ENCODE data around the gene FCHO1. TPM values are rescaled to one million over a fixed set of nuclear protein-coding genes. Genes with fewer than 3 reads are reported as not detected.
A peak's percentile ranks its signal among the peaks of the same experiment; 100 is the strongest.
"Not testable (repeated sequence)": the region's sequence is repeated elsewhere in the genome, so short reads cannot be mapped to it uniquely, and the experiment has no call there.

FCHO1 gene
- total and polyA plus RNA-seq, 4 experiments from 2014 or later = 6.5 to 113 (median 64.7) TPM

GRCh38 chr19:17778251-17778967 is 27.1 kb downstream of the FCHO1 start:
- DNase-seq = no peak
- Histone ChIP-seq H3K27me3 (ENCODE audit: insufficient read depth, low read length) (no peaks in the 10 kb centered on the region), H3K9me3 (ENCODE audit: control insufficient read depth in 1 of 2, low read length in 2 of 2) (no peaks in the 10 kb centered on the region), H3K27ac (ENCODE audit: low read depth, low read length) (no peak overlapping the region), H3K4me3 (ENCODE audit: low read length in 2 of 2) (no peak overlapping the region), H3K36me3 (ENCODE audit: insufficient read depth, low read length) (peaks cover 24% of the 10 kb centered on the region), H3K4me1 (ENCODE audit: insufficient read depth, low read length) (no peaks in the 10 kb centered on the region)
- no peak overlapping the region for H3K4me3 Mint-ChIP-seq
- no peak overlapping the region for H3K27ac Mint-ChIP-seq
- H3K27me3 Mint-ChIP-seq = no peaks in the 10 kb centered on the region
- POLR2A ChIA-PET (ENCODE audit: partially characterized antibody) = no interaction called here
- H3K36me3 Mint-ChIP-seq = peaks cover 27 to 50% of the 10 kb centered on the region in 2 donors
- CTCF ChIA-PET (ENCODE audit: partially characterized antibody) = interaction anchor here (1.9 kb wide), 1 partner anchor 77 kb away, joined by 7 read pairs; no protein-coding TSS in a partner anchor
- peaks cover 3 to 11% (median 6%) of the 10 kb centered on the region in 4 donors for H3K4me1 Mint-ChIP-seq
- intact Hi-C loops (cut with micrococcal nuclease) = no loop called here
- no peaks in the 10 kb centered on the region for H3K9me3 Mint-ChIP-seq

- CTCF ChIA-PET (ENCODE audit: partially characterized antibody) = interaction anchor here (1.0 to 1.9 kb wide), 2 partner anchors 75 to 76 kb away, joined by 3 to 7 read pairs; no protein-coding TSS in a partner anchor
- Mint-ChIP-seq H3K4me1 (peaks cover 6 to 14% (median 10%) of the 10 kb centered on the region in 4 donors), H3K9me3 (no peaks in the 10 kb centered on the region), H3K27me3 (no peaks in the 10 kb centered on the region), H3K4me3 (no peak overlapping the region), H3K27ac (peak overlapping the region in 2 of 7 donors; percentile 56 to 76), H3K36me3 (peaks cover 30 to 49% of the 10 kb centered on the region in 2 donors)
- POLR2A ChIA-PET (ENCODE audit: partially characterized antibody) = no interaction called here
- Histone ChIP-seq H3K9me3 (ENCODE audit: control insufficient read depth in 1 of 2, low read length in 2 of 2) (no peaks in the 10 kb centered on the region), H3K27me3 (ENCODE audit: insufficient read depth, low read length) (no peaks in the 10 kb centered on the region), H3K4me1 (ENCODE audit: insufficient read depth, low read length) (peaks cover 4% of the 10 kb centered on the region), H3K27ac (ENCODE audit: low read depth, low read length) (no peak overlapping the region), H3K36me3 (ENCODE audit: insufficient read depth, low read length) (peaks cover 28% of the 10 kb centered on the region), H3K4me3 (ENCODE audit: low read length in 2 of 2) (no peak overlapping the region)
- intact Hi-C loops (cut with micrococcal nuclease) = no loop called here
- DNase-seq = no peak
Observed at GRCh38 chr19:17778968-17779929, 28.0 kb downstream of the FCHO1 start.

- DNase-seq = no peak
- no peak overlapping the region for H3K4me3 Mint-ChIP-seq
- Histone ChIP-seq H3K27me3 (ENCODE audit: insufficient read depth, low read length) (no peaks in the 10 kb centered on the region), H3K9me3 (ENCODE audit: control insufficient read depth in 1 of 2, low read length in 2 of 2) (no peaks in the 10 kb centered on the region), H3K27ac (ENCODE audit: low read depth, low read length) (no peak overlapping the region), H3K4me3 (ENCODE audit: low read length in 2 of 2) (no peak overlapping the region), H3K36me3 (ENCODE audit: insufficient read depth, low read length) (peaks cover 31% of the 10 kb centered on the region), H3K4me1 (ENCODE audit: insufficient read depth, low read length) (peaks cover 6% of the 10 kb centered on the region)
- H3K27me3 Mint-ChIP-seq = no peaks in the 10 kb centered on the region
- CTCF ChIA-PET (ENCODE audit: partially characterized antibody) = no interaction called here
- peak overlapping the region in 1 of 7 donors; percentile 12 for H3K27ac Mint-ChIP-seq
- no peaks in the 10 kb centered on the region for H3K9me3 Mint-ChIP-seq
- POLR2A ChIA-PET (ENCODE audit: partially characterized antibody) = interaction anchor here (0.5 to 1.0 kb wide), 2 partner anchors 30 to 488 kb away, joined by 3 to 4 read pairs; partner anchors contain the start of gene FCHO1
- peaks cover 7 to 16% (median 12%) of the 10 kb centered on the region in 4 donors for H3K4me1 Mint-ChIP-seq
- intact Hi-C loops (cut with micrococcal nuclease) = no loop called here
- H3K36me3 Mint-ChIP-seq = peaks cover 27 to 41% of the 10 kb centered on the region in 2 donors
Observed at GRCh38 chr19:17780781-17781180, 29.5 kb downstream of the FCHO1 start.

GRCh38 chr19:17783721-17784120 is 32.4 kb downstream of the FCHO1 start:
- not testable (repeated sequence) for H3K9me3 ChIP-seq (ENCODE audit: control insufficient read depth in 1 of 2, low read length in 2 of 2); H3K4me3 Mint-ChIP-seq; H3K4me1 ChIP-seq (ENCODE audit: insufficient read depth, low read length); DNase-seq; H3K27ac Mint-ChIP-seq; H3K27me3 Mint-ChIP-seq; H3K9me3 Mint-ChIP-seq; H3K27me3 ChIP-seq (ENCODE audit: insufficient read depth, low read length); H3K27ac ChIP-seq (ENCODE audit: low read depth, low read length); H3K4me3 ChIP-seq (ENCODE audit: low read length in 2 of 2)
- POLR2A ChIA-PET (ENCODE audit: partially characterized antibody) = interaction anchor here (1.6 kb wide), 1 partner anchor 19 kb away, joined by 4 read pairs; no protein-coding TSS in a partner anchor
- H3K36me3 Mint-ChIP-seq = peaks cover 29 to 44% of the 10 kb centered on the region in 2 donors
- H3K4me1 Mint-ChIP-seq = peaks cover 8 to 13% (median 12%) of the 10 kb centered on the region in 4 donors
- intact Hi-C loops (cut with micrococcal nuclease) = loop anchor here (1.0 kb wide), 3 partner anchors 67 to 79 kb away; no protein-coding TSS in a partner anchor
- CTCF ChIA-PET (ENCODE audit: partially characterized antibody) = interaction anchor here (0.7 to 4.6 kb wide), 17 partner anchors 11 to 177 kb away, joined by 3 to 28 read pairs (median 5); partner anchors contain the start of genes B3GNT3, CCDC124, FCHO1 and JAK3
- H3K36me3 ChIP-seq (ENCODE audit: insufficient read depth, low read length) = peaks cover 28% of the 10 kb centered on the region

GRCh38 chr19:17784201-17785008 is 33.1 kb downstream of the FCHO1 start:
- Histone ChIP-seq H3K9me3 (ENCODE audit: control insufficient read depth in 1 of 2, low read length in 2 of 2) (no peaks in the 10 kb centered on the region), H3K27me3 (ENCODE audit: insufficient read depth, low read length) (no peaks in the 10 kb centered on the region), H3K4me3 (ENCODE audit: low read length in 2 of 2) (no peak overlapping the region), H3K36me3 (ENCODE audit: insufficient read depth, low read length) (peaks cover 28% of the 10 kb centered on the region), H3K27ac (ENCODE audit: low read depth, low read length) (no peak overlapping the region), H3K4me1 (ENCODE audit: insufficient read depth, low read length) (peaks cover 6% of the 10 kb centered on the region)
- Mint-ChIP-seq H3K36me3 (peaks cover 30 to 48% of the 10 kb centered on the region in 2 donors), H3K27me3 (no peaks in the 10 kb centered on the region), H3K27ac (peak overlapping the region in 6 of 7 donors; percentile 0 to 86 (median 67)), H3K9me3 (peaks cover 0 to 2% (median 0%) of the 10 kb centered on the region in 8 donors), H3K4me1 (peaks cover 7 to 16% (median 15%) of the 10 kb centered on the region in 4 donors), H3K4me3 (peak overlapping the region in 2 of 8 donors; percentile 24 to 49)
- intact Hi-C loops (cut with micrococcal nuclease) = loop anchor here (1.0 kb wide), 3 partner anchors 66 to 80 kb away; no protein-coding TSS in a partner anchor
- ChIA-PET CTCF (ENCODE audit: partially characterized antibody) (interaction anchor here (0.9 to 4.6 kb wide), 18 partner anchors 8 to 149 kb away, joined by 3 to 28 read pairs (median 4); partner anchors contain the start of genes B3GNT3, CCDC124, FCHO1 and MAP1S), POLR2A (ENCODE audit: partially characterized antibody) (no interaction called here)
- peak; percentile 68 to 72 (median 68) for DNase-seq

- DNase-seq = no peak
- H3K9me3 ChIP-seq (ENCODE audit: control insufficient read depth in 1 of 2, low read length in 2 of 2) = no peaks in the 10 kb centered on the region
- H3K27ac ChIP-seq (ENCODE audit: low read depth, low read length) = no peak overlapping the region
- no peak overlapping the region for H3K4me3 ChIP-seq (ENCODE audit: low read length in 2 of 2)
- Mint-ChIP-seq H3K27me3 (no peaks in the 10 kb centered on the region), H3K27ac (peak overlapping the region in 2 of 7 donors; percentile 31 to 61), H3K9me3 (peaks cover 0 to 2% (median 0%) of the 10 kb centered on the region in 8 donors), H3K36me3 (peaks cover 24 to 42% of the 10 kb centered on the region in 2 donors), H3K4me1 (peaks cover 20 to 42% (median 29%) of the 10 kb centered on the region in 4 donors), H3K4me3 (no peak overlapping the region)
- intact Hi-C loops (cut with micrococcal nuclease) = no loop called here
- ChIA-PET CTCF (ENCODE audit: partially characterized antibody) (interaction anchor here (0.6 to 0.9 kb wide), 2 partner anchors 10 to 325 kb away, joined by 3 read pairs; no protein-coding TSS in a partner anchor), POLR2A (ENCODE audit: partially characterized antibody) (interaction anchor here (1.1 kb wide), 1 partner anchor 36 kb away, joined by 4 read pairs; the partner anchor contains the start of gene FCHO1)
- H3K36me3 ChIP-seq (ENCODE audit: insufficient read depth, low read length) = peaks cover 23% of the 10 kb centered on the region
- peaks cover 24% of the 10 kb centered on the region for H3K4me1 ChIP-seq (ENCODE audit: insufficient read depth, low read length)
- H3K27me3 ChIP-seq (ENCODE audit: insufficient read depth, low read length) = no peaks in the 10 kb centered on the region
Observed at GRCh38 chr19:17787274-17787913, 36.1 kb downstream of the FCHO1 start.
